ENCODE results near the gene PSD4.

Gene PSD4

GRCh38 chr2:113167115-113167932 is 6.4 kb upstream of the PSD4 start:
- no peak for TF ChIP-seq POLR2A (IDR thresholded peaks at IDR 0.05; ENCODE audit: low read depth, low read length)
- DNase-seq (ENCODE audit: insufficient read length, low spot score) (no peak), FAIRE-seq (no peak)

- TF ChIP-seq POLR2A (IDR thresholded peaks at IDR 0.05; ENCODE audit: low read depth, low read length): no peak
- FAIRE-seq (no peak), DNase-seq (ENCODE audit: insufficient read length, low spot score) (no peak)
Observed at GRCh38 chr2:113167962-113168340, 5.8 kb upstream of the PSD4 start.

DNA sequence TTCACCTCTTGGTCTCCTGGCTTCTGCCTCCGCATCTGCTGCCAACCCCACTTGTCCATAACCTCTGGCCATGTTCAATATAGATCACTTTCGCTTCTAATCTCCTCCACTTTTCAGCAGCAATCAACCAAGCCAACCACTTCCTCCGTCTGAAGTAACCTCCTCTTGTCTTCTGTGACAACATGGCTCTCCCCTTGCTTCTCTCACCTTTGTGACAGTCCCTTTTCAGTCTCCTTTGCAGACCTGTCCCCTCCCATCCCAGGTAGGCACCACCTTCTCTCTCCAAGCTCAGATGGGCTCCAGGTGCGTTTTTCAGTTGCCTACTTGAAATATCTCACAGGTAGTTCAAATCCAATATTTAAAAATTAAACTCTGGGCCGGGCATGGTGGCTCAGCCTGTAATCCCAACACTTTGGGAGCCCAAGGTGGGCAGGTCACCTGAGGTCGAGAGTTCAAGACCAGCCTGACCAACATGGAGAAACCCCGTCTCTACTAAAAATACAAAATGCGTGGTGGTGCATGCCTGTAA is 4.7 kb upstream of the PSD4 start:
- TF ChIP-seq POLR2A (IDR thresholded peaks at IDR 0.05; ENCODE audit: low read depth, low read length): no peak
- DNase-seq (ENCODE audit: insufficient read length, low spot score): no peak
- no peak for FAIRE-seq

- FAIRE-seq (no peak), DNase-seq (ENCODE audit: insufficient read length, low spot score) (no peak)
- TF ChIP-seq POLR2A (IDR thresholded peaks at IDR 0.05; ENCODE audit: low read depth, low read length): no peak
Observed at GRCh38 chr2:113169586-113169985, 4.2 kb upstream of the PSD4 start.

DNA sequence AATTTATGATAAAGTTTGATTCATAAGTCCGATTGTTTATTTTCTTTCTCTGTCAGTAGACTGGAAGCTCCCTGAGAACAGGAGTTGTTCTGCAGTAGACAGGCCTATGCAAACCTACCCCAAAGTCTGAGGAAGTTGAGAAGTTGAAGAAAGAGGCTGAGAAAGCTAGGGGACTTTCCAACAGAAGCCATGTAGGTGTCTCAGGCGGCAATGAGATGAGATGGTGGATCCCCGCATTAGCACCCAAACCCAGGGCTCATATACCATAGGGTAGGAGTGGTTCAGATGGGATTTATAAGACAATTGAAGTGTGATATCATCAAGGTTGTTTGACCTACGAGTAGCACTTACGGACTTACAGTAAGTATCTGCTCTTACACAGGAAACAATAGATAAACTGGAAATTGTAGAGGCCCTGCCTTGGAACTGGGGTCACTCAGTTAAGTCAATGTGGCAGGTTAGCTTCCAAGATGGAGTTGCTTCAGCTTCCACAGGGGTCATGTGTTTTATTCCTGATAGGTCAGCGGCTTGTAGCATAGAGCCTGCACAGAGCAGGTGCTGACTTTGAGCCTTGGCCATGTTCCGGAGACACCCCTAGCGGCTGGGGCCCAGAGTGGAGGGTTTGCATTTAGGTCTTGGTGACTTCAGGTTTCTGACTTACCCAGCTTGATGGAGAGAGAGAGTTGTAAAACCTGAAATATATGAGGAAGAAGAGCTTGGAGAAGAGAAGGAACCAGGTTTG is 2.3 kb upstream of the PSD4 start:
- TF ChIP-seq POLR2A (IDR thresholded peaks at IDR 0.05; ENCODE audit: low read depth, low read length): no peak
- FAIRE-seq: no peak
- DNase-seq (ENCODE audit: insufficient read length, low spot score): no peak

DNA sequence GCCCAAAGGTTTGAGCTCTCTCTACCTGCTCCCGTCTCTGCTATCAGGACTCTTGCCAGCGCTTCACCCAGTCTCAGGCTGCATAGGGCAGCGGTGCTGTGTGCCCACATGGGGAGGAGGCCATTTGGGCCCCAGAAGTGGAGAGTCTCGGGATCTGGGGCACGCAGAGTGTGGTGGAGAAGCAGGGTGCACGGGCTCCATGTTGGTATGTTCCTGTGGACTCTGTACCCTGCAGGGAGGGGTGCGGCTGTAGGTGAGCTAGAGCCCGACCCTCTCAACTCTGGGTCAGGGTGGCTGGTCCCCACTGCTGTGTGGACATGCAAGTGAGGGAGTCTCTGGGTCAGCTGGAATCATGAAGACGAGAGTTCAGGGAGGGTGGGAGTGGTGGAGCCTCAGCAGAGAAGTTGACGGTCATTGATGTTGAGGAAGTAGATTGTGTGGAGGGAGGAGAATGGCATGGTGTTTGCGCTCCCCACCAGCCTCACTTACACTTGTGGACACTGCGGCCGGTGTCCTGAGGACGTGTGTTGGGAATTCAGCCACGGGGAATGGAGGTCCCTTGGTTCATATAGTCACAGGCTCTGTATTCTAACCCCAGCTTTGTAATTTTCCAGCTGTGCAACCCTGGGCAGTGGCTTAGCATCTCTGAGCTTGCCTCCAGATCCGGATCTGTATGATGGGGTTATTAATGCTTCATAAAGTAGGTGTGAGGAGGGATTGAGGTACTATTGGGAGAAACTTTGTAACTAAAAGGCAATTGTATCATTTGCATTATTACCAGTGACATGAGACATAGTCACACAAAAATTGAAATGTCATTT is 840 bp upstream of the PSD4 start:
- no peak for TF ChIP-seq POLR2A (IDR thresholded peaks at IDR 0.05; ENCODE audit: low read depth, low read length)
- DNase-seq (ENCODE audit: insufficient read length, low spot score) (no peak), FAIRE-seq (no peak)

DNA sequence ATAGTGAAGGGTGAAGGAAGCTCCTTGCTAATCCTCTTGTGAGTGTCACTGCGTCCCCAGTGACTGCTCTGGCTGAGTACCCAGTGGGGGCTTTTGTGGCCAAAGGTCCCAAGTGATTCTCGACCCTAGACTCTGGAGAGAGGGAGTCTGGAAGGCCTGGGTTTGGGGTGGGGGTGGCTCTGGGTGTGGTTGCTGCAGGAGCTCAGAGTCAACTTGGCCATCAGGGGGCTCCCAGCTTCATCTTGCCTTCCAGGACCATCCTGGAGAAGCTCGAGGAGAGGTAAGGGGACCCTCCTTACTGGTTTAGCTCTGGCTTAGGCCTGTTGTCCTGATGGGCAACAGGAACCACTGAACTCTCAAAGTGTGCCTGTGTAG is 592 bp downstream of the PSD4 start:
- FAIRE-seq: no peak
- TF ChIP-seq POLR2A (IDR thresholded peaks at IDR 0.05; ENCODE audit: low read depth, low read length): no peak
- DNase-seq (ENCODE audit: insufficient read length, low spot score): no peak

- no peak for TF ChIP-seq POLR2A (IDR thresholded peaks at IDR 0.05; ENCODE audit: low read depth, low read length)
- DNase-seq (ENCODE audit: insufficient read length, low spot score): no peak
- FAIRE-seq: no peak
Observed at GRCh38 chr2:113175042-113175628, 1.4 kb downstream of the PSD4 start.

DNA sequence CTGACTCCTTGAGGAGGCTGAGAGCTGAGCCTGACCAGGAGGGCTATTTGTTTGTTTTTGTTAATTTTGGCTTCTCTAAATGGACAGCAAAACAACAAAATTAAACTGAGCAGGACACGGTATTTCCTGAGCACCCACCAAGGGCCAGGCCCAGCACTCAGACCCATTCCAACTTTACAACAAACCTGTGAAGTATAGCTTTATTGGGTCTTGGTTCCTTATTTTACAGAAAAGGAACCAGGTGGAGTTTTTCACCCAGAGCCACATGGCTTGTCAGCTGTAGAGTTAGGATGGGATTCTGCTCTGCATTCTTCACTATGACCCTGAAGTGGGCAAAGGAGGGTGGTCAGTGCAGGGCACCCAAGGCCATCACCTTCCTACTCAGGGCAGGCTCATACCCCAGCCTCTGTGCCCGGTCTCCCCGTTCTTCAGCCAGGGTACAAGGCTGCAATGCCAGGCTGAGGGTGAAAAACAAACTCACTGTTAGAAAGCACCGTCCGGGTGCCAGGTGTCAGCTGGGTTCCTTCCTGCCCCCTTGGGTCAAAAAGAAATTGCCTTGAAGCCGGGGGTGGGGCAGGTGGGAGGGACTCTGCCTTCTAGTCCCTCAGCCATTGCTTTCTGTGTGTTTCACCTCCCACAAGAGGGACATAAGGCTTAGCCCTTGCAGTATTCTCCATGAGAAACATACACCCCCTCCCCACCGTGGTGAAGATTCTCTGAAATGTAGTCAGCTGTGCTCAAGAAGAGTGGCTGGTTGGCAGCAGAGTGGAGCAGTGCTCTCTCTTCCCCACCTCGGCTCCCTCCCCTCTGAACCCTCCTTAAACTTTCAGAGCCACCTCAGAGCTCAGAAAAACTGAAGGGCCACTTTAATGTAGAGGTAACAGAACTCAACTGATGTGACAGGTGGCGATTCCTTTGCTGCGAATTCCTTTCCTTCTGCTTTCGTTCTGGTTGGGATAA is 2.2 kb downstream of the PSD4 start:
- DNase-seq (ENCODE audit: insufficient read length, low spot score): no peak
- no peak for TF ChIP-seq POLR2A (IDR thresholded peaks at IDR 0.05; ENCODE audit: low read depth, low read length)
- no peak for FAIRE-seq

DNA sequence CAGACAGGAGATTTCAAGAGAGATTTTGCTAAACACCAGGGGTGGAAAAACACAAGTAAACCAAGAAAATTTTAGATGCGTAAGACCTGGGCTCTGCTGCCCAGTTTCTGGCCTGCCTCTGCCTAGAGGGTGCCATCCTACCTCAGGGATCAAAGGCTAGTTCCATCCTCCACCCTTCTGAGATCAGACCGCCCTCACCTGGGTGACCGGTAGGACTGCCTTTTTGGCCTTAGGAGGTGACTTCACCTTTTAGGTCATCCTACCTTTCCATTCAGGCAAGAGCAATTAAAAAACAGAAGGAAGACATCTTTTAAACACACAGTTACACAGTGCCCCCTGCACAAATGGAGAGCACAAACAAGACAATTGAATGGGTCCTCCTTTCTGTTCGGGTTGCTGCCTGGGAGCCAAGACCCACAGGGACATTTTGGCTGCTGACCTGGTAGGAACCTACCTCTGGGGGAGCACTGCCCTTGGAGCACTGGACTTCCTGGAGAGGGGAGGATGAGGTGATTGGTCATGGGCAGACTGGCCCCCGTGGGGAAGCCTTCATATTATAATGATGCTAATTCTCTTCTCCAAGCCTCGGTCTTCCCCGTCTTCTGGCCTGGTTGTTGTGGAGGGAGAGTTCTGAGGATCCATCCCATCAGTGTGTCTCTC is 3.1 kb downstream of the PSD4 start:
- no peak for TF ChIP-seq POLR2A (IDR thresholded peaks at IDR 0.05; ENCODE audit: low read depth, low read length)
- DNase-seq (ENCODE audit: insufficient read length, low spot score): no peak
- no peak for FAIRE-seq

GRCh38 chr2:113178069-113178746 is 4.4 kb downstream of the PSD4 start:
- no peak for FAIRE-seq
- DNase-seq (ENCODE audit: insufficient read length, low spot score): no peak
- TF ChIP-seq POLR2A (IDR thresholded peaks at IDR 0.05; ENCODE audit: low read depth, low read length): no peak

DNA sequence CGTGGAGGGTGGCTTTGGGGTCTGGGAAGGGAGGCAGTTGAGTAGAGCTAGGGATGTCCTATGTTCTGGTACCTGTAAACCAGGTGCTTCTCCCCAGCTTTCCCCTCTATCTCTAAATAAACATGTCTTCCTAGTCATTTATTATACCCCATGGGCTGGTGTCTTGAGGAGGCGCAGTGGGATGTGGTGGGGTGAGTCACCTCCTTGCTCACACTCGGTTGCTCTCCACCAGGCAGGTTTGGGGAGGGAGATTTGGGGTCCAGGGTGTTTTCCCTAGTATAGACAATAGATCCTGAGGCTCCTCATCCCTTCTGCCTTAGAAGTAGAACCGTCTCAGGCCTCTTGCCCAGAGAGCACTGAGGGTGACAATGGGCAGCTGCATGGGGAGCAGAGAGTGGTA is 5.1 kb downstream of the PSD4 start:
- no peak for FAIRE-seq
- no peak for DNase-seq (ENCODE audit: insufficient read length, low spot score)
- no peak for TF ChIP-seq POLR2A (IDR thresholded peaks at IDR 0.05; ENCODE audit: low read depth, low read length)

All from H54 (cell line).